Activated gamma-delta T cell treated with anti-CD3 and anti-CD28 coated beads, Interleukin-2, amount 50 U/mL, for 16 hours (primary cell): ENCODE data around the gene ACP7.
"Not testable (repeated sequence)": the region's sequence is repeated elsewhere in the genome, so short reads cannot be mapped to it uniquely, and the experiment has no call there.

ENCODE experiments used
- DNase-seq: peaks from one replicate; pipeline ENCODE4 v3.0.0-alpha.2; 2020; ENCODE audit warnings: low read depth

The ACP7 gene

GRCh38 chr19:39132344-39132969 is 48.3 kb downstream of the ACP7 start:
- DNase-seq: no peak

GRCh38 chr19:39133431-39134270 is 49.5 kb downstream of the ACP7 start:
- no peak for DNase-seq

DNA sequence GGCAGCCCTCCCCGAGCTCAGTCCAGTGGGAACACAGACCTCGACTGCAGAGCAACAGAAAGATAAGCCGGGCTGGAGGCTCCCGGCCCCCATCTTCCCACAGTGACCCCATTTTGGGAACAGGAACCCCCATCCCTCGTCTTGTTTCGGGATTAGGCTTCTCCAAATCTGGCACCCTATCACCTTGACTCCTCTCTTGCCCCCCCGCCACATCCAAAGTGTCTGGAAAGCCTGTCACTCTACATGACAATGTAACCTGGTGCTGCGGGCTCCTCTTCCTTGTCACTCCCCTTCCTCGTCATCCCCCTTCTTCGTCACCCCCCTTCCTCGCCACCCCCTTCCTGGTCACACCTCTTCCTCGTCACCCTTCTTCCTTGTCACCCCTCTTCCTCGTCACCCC is 51.5 kb downstream of the ACP7 start:
- no peak for DNase-seq

DNA sequence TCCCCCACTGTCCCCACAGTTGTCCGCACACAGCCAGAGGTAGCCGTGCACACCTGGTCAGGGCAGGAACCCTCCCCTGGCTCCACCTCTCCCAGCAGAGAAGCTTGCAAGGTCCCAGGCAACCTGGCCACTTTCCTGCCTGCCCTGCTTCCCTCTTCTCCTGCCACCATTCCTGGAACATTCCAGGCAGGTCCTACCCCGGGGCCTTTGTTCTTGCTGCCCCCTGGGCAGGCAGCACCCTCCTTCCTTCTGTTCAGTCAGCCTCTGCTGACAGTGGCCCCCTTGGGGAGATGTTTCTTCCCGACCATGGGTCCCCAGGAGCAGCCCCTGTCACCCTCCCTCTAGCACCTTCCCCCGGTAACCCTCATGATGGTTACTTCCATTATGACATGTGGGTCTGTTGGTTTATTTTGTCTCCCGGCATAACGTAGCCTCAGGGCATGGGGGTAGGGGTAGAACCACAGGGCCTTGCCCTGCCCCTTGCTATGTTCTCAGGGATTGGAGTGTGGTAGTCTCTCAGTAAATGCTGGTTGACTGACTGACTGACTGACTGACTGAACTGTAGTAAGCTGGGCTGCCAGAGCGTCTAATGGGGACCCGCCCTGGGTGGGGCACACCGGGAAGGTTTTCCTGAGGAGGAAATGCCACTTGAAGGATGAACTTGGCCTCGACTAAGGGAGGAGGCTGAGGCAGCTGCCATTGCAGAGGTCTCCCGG is 52.2 kb downstream of the ACP7 start:
- DNase-seq: no peak

DNA sequence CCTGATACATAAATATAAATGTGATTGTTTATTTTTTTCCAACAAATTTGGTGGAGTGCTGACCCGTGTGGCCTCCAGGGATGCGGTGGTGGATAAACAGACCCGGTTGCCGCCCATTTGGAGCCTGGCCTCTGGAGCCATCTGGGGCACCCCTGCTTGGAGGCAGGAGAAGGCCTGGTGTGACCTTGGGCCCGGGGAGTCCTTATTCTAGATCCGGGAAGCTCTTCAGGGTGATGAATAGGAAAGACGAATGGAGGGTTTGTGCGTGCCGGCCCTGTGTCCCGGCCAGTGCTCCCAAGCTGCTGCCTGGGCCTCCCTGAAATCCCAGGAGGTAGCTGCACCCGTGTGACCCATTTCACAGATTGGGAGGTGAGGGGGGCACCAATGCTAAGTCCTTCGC is 53.0 kb downstream of the ACP7 start:
- no peak for DNase-seq

DNA sequence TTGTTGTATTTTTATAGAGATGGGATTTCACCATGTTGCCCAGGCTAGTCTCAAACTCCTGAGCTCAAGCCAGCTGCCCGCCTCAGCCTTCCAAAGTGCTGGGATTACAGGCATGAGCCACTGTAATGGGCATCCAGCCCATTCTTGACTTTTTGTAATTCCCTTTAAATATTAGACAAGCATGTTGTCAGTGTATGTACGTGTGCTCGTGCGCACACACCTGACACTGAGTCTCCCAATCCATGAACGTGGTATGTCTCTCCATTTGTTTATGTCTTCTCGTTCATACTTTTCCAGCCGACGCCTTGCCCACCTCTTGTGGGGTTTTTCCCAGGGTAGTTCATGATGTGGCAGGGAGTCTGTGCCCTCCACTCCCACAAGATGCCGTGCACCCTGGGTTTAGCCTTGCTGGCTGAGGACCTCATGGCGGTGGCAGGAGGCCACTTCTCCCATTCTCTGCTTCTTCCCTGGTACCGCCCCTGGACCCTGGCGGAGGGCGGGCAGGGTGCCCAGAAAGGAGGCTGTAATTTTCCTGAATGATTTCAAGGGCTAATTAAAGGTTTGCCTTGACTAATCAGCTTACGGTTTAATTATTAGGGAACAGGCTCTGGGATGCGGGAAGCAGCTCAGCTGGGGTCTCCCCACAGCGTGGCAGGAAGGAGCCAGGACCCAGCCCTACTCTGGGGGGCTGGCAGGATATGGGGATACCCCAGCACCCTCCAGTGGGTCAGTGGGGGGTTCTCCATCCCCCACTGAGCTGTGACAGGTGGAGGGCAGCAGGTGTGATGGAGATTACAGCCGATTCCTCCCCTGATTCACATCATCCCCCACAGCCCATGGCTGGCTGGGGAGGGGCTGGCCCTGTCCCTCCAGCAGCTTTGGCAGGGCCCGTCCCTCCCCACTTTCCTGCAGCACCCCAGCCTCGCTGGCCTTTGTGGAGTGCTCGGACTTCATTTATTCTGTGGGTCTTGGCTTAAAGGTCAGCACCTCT is 54.3 kb downstream of the ACP7 start:
- no peak for DNase-seq

DNA sequence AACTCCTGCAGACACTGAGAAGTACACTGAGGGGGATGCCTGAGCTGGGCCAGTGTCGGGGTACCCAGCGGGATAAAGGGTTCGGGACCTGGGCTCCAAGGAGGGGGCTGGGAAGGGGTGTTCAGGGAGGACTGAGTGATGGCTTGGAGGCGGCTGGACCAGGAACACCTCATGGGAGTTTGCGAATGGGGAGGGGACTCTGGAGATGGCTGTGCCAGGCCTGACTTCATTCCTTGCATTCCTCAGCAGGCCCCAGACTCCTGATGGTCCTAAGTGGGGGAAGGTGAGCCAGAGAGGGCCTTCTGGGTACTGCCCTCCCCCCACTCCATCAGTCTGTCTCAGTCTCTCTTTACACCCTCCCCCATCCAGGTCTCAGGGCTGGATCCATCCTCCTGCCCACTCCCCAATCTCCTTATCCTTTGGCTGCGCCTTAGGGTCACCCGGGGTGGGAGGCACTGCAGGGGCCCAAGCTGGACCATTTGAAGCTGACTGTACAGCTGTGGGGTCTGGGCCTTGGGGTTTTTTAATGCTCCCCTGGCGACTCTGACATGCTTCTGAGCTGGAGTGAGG is 55.2 kb downstream of the ACP7 start:
- no peak for DNase-seq

GRCh38 chr19:39139971-39140453 is 55.8 kb downstream of the ACP7 start:
- DNase-seq: no peak

GRCh38 chr19:39140594-39140993 is 56.4 kb downstream of the ACP7 start:
- no peak for DNase-seq

DNA sequence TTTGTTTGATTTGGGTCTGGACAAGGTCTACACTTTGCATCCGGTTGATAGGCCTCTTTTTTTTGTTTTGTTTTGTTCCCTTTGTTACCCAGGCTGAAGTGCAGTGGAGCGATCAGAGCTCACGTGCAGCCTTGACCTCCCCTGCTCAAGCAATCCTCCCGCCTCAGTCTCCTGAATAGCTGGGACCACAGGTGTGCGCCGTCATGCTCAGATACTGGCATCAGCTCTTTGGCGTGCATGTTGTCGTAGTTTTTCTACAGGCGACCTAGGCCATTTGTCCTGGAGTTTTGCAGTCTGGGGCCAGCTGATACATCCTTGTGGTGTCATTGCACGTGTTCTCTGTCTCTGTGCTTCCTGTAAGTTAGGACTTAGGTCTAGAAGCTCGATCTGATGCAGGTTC is 57.8 kb downstream of the ACP7 start:
- DNase-seq: no peak

- no peak for DNase-seq
Observed at GRCh38 chr19:39142630-39143029, 58.5 kb downstream of the ACP7 start.

- DNase-seq: not testable (repeated sequence)
Observed at GRCh38 chr19:39143757-39144289, 59.7 kb downstream of the ACP7 start.

DNA sequence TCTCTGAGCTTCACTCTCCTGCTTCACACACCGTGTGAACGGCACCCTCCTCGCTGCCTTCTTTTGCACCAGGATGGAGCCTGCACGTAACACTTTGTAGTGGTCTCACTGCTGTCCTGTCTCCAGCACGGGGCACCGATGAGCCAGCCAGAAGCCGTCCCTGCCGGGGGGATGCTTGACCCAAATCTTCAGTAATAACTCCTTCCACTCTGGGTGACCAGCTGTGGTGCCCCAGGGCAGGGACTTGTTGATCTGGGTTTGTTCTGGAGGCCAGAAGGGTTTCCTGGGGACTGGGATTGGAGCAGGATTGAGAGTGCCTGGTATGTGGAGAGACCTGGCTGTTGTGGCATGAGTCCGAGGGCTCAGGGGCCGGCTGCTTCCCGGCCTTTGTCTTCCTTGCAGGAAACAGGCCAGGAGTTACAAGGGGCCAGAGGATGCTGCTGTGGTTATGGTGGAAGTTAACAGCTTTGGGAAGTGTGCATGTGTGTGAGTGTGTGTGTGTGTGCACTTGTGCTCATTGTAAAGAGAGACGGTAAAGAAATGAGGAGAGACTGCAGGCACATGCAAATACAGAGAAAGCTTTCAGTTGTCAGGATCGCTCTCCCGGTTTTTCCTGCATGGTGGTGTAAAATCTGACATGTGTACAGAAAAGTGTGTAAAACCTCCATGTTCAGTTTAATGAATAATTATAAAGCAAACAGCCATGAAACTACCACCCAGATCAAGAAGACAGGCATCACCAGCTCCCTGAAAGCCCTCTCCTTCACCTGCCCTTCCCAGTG is 60.3 kb downstream of the ACP7 start:
- no peak for DNase-seq

- DNase-seq: no peak
Observed at GRCh38 chr19:39145180-39145953, 61.2 kb downstream of the ACP7 start.

DNA sequence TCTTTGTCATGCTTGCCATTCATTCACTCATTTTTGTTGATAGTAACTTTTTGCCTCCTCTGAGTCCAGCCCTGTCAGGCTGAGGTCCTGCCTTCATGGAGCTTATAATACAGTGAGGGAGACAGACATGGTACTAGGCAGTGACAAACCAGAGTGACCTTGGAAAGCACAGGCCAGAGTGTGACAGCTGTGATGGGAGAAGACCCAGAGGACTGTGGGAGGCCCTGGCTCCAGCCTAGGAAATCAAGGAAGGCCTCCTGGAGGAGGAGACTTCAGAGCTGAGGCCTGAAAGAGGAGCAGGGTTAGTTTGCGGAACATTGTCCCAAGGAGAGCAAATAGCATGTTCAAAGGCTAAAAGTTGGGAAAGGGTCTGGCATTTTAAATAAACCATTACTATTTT is 61.9 kb downstream of the ACP7 start:
- DNase-seq: no peak

DNA sequence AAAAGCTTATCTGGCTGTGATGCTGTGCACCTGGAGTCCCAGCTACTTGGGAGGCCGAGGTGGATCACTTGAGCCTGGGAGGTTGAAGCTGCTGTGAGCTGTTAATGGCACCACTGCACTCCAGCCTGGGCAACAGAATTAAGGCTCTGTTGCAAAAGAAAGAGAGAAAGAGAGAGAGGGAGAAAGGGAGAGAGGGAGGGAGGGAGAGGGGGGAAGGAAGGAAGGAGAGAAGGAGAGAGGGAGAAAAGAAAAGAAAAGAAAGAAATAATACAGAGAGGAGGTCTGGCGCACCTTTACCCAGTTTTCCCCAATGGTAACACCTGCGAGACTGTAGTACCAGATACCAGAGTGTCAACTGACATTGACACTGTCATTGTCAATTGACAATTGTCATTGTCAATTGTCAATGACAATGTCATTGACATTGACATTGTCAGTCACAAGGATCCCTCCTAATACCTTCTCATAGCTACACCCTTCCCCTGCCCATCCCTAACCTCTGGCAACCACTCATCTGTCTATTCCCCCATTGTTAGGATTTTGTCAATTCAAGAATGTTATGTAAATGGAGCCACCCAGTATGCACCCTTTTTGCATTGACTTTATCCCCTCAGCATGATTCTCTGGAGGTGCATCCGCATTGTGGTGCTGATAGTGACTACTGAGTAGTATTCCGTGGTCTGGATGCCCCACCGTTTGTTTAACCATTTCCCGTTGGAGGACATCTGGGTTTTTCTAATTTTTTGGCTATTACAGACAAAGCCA is 62.7 kb downstream of the ACP7 start:
- DNase-seq: no peak

- no peak for DNase-seq
Observed at GRCh38 chr19:39147480-39147879, 63.3 kb downstream of the ACP7 start.

GRCh38 chr19:39148939-39149529 is 64.9 kb downstream of the ACP7 start:
- DNase-seq: no peak
